Skin epidermis (tissue), 12 donors: ENCODE data around the gene RNF41.

Experiments
- H3K27ac ChIP-seq, 21 experiments: fragments of 200-600 bp; sonication (generic) in 11 of 21; one replicate each; pipeline ENCODE4 v1.5.0; 2020; ENCODE audit warnings: mild to moderate bottlenecking in 3 of 21, inconsistent platforms in 2 of 21, moderate library complexity in 2 of 21
- H3K4me3 ChIP-seq, 7 experiments: fragments of 200-600 bp; sonication (generic) in 2 of 7; one replicate each; pipeline ENCODE4 v1.5.0; 2020; ENCODE audit warnings: inconsistent platforms in 2 of 7, mild to moderate bottlenecking in 2 of 7, moderate library complexity in 1 of 7

The RNF41 gene

DNA sequence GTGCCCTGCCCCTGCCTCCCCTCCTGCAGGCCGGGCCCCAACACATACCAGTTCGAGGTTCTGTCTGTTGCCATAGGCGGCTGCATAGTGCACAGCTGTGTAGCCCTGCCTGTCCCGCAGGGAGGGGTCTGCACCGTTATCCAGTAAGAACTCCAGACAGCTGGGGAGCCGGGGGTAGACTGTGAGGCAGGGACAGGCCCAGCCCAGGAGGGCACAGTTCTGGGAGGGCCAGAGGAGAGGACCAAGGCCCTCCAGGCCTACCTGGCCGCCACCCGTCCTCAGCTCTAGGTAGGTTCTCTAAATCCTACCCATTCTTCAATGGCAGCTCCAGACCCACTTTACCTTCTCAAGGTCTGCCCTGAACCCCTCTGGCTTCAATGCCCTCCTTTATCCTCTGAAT is 27.0 kb upstream of the RNF41 start:
- Histone ChIP-seq H3K4me3 (no peak overlapping the region), H3K27ac (no peak overlapping the region)

DNA sequence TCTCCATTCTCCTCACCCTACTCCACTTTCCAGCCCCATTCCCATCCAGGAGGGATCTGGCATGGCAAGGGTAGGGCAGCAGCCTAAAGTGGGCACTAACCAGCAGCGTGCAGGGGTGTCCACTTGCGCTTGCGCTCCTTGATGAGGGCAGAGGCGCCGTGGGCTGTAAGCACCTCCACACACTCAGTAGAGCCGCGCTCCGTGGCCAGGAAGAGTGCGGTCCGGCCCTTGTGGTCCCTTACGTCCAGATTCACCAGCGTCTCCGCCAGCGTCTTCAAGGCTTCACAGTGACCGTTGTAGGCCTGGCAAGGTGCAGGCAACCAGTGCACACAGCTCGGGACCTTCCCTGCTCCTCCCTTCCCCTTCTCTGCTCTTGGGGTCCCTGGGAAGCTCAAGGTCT is 26.2 kb upstream of the RNF41 start:
- Histone ChIP-seq H3K27ac (peak overlapping the region in 1 of 21 experiments; percentile 35), H3K4me3 (no peak overlapping the region)

DNA sequence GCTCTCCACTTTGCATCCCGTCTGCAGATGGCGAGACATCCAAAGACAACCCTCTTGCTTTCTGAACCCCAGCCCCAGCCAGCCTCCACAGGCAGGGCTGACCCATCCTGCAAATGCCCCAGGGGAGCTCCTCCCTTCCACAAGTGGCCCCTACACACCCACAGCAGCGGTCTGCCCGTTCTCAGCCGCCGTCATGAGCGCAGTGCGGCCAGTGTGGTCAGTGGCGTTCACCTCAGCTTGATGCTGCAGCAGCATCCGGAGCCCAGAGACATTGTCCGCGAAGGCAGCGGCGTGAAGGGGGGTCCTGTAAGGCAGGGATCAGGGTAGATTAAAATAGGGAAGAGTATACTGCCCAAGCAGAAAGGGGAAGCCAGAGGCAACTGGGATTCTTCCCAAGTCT is 22.8 kb upstream of the RNF41 start:
- Histone ChIP-seq H3K27ac (no peak overlapping the region), H3K4me3 (no peak overlapping the region)

DNA sequence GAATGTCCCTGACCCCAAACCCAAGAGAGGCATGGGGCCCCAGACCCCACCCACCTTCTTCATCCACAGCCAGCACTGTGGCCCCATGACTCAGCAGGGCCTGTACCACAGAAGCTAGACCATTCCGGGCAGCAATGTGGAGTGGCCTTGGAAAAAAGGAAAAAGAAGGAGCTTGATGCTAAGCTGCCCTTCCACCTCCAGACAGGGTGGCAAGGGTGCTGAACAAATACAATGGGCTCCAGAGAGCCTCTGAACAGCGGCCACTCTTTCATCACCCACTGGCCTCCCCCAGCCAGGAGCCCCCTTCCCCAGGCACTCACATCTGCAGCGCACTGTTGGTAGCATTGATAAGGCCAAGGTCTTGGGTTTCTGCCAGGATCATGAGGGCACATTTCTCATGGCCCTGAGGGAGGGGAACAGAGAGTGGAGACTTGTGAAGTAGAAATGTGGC is 22.0 kb upstream of the RNF41 start:
- no peak overlapping the region for H3K4me3 ChIP-seq
- H3K27ac ChIP-seq: no peak overlapping the region

DNA sequence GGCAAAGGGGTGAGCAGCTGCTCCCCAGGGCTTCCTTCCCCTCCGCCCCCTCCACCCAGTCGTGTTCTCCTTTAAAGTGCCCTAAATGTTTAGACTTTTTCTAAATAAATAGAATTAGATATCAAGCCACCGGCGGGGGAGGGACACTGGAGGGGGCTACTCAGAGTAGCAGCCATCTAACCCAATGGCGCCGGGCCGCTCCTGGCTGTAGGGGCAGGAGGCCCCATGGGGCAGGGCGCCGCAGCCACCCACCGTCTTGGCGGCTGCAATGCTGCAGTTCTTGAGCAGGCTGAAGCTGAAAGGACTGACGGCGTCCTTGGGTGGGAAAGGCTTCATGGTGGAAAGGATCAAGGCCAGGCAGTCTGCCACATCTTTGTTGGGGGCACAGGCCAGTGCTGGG is 21.3 kb upstream of the RNF41 start:
- Histone ChIP-seq H3K27ac (no peak overlapping the region), H3K4me3 (no peak overlapping the region)

DNA sequence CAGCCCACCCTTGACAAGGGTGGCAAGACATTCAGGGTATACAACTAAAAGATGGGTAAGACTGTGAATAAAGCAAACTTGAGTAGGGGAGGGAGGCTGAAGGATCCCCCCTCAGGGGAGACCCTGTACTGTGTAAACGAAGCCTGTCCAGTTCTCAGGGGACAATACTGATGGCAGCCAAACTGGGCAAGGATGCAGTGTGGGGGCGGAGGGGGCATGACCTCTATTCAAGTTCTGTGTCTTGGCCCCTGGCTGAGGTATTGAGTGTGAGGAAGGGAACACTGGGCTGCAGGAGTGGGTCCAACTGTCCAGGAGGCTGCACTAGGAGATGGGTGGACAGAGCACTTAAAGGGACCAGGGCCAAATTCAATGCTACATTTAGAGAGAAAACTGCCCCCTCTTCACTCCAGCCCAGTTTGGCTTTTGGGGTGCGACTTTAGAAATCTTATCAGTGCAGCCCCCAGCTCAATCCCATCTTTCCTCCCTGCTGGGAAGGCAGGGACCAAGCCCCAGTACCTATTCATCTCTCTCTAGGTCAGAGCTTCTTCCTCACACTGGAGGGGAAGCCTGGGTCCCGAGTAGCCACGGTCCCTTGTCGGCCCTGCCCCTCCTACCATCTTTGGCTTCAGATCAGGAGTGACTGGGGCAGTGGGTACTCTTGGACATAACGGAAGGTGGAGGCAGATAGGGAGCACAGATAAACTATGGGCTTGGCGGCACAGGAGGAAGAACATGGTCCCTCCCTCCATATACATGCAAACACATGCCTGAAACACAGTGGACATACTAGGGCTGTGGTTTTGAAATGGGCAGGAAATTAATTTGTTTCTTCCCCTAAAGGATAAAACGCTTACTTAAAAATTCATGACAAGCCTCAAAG is 19.9 kb upstream of the RNF41 start:
- H3K4me3 ChIP-seq: no peak overlapping the region
- no peak overlapping the region for H3K27ac ChIP-seq

DNA sequence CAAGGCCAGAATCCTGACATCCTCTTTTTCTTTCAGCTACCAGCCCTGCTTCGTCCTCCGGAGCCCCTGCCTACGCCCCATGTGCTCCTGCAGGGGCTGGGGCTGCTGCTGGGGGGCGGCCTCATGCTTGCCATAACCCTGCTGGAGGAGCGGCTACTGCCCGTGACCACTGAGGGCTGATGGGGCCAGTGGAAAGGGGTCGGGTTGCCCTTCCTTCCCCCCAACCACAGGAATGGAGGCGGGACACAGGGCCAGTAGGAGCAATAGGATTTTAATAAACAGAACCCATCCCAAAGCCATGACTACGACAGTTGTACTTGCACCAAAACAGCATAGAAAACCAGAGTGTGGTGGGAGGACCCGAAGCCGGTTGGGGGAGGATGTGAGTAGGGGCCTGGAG is 15.8 kb upstream of the RNF41 start:
- H3K4me3 ChIP-seq: no peak overlapping the region
- H3K27ac ChIP-seq: no peak overlapping the region

DNA sequence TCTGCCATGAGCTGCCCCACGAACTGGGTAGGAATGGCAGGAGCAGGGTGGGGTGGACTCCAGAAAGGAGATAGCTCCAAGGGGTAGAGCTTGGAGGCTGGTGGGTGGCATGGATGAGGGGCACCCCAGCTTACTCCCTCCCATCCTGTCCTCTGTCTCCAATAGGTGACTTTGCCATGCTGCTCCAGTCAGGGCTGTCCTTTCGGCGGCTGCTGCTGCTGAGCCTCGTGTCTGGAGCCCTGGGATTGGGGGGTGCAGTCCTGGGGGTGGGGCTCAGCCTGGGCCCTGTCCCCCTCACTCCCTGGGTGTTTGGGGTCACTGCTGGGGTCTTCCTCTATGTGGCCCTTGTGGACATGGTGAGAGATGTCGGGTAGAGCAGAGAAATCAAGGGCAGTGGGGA is 15.3 kb upstream of the RNF41 start:
- Histone ChIP-seq H3K4me3 (no peak overlapping the region), H3K27ac (no peak overlapping the region)

DNA sequence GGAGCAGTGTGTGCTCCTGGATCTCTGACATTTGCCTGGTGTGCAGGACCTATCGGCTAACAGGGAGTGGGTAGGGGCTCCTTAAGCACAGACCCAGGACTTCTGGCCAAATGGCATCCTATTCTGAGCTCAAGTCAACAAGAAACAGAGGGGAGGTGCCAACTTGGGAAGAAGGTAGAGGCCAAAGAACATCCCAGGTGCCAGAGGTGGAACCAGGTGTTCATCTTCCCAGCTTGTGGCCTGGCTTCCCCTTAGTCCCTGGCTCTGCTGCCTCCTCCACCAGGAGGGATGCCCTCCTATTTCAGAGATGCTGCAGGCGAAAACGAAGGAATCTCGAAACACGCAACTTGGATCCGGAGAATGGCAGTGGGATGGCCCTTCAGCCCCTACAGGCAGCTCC is 14.4 kb upstream of the RNF41 start:
- no peak overlapping the region for H3K4me3 ChIP-seq
- H3K27ac ChIP-seq: no peak overlapping the region

DNA sequence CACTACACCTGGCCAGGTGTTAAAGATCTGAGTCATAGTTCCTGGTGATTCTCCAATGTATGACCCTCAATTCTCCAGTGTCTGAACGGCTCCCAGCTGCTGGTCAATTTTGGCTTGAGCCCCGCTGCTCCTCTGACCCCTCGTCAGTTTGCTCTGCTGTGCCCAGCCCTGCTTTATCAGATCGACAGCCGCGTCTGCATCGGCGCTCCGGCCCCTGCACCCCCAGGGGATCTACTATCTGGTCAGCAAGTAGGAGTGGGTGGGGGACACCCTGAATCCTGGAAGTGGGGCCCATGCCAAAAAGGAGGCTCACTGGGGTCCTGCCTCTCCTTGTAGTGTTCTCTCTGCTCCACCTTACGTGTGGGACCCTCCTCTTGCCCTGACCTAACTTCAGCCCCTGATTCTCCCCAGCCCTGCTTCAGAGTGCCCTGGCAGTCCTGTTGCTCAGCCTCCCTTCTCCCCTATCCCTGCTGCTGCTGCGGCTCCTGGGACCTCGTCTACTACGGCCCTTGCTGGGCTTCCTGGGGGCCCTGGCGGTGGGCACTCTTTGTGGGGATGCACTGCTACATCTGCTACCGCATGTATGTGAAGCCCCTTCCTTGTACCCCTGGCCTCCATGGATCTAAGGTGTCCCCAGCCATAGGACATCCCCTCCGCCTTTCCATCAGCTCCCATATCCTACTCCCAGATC is 13.2 kb upstream of the RNF41 start:
- H3K4me3 ChIP-seq: no peak overlapping the region
- H3K27ac ChIP-seq: no peak overlapping the region

DNA sequence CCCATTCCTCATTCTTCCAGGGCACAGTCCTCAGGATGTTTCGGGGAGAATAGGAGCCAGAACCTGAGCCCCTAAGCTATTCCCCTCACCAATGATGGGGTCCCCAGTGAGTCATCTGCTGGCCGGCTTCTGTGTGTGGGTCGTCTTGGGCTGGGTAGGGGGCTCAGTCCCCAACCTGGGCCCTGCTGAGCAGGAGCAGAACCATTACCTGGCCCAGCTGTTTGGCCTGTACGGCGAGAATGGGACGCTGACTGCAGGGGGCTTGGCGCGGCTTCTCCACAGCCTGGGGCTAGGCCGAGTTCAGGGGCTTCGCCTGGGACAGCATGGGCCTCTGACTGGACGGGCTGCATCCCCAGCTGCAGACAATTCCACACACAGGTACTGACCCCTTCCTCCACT is 9.5 kb upstream of the RNF41 start:
- no peak overlapping the region for H3K27ac ChIP-seq
- no peak overlapping the region for H3K4me3 ChIP-seq

DNA sequence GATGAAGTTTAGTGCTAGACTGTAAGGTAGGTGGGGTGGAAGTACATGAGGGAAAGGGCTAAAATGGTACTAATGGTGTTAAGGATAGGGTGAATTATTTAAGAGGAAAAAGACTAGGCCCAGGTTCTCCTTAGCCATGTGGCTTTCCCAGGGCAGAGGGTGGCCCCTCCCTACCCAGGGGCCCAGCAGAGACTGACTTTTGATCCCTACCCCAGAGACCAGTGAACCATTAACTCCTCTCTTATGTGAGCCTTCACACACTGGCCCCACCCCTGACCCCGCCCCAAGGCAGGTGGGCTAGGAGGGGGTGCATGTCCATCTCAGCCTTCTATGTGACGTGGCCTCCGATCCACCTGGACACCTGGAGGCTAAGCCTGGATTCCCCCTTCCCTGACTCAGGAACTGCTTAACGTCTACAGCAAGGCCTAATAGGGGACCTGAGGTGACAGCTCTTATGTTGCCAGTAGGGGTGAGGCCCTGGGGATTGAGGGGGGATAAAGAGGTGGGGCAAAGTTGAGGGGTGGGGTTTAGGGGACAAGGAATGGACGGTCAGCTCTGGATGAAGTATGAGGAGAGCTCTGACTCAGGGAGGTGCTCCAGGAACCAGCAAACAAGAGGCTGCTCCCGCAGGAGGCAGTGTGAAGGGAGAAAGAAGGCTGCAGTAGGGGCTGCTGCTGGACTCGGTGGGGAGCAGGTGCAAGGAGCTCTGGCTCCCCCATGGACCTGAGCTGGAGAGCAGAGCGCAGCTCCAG is 8.9 kb upstream of the RNF41 start:
- Histone ChIP-seq H3K4me3 (no peak overlapping the region), H3K27ac (no peak overlapping the region)

DNA sequence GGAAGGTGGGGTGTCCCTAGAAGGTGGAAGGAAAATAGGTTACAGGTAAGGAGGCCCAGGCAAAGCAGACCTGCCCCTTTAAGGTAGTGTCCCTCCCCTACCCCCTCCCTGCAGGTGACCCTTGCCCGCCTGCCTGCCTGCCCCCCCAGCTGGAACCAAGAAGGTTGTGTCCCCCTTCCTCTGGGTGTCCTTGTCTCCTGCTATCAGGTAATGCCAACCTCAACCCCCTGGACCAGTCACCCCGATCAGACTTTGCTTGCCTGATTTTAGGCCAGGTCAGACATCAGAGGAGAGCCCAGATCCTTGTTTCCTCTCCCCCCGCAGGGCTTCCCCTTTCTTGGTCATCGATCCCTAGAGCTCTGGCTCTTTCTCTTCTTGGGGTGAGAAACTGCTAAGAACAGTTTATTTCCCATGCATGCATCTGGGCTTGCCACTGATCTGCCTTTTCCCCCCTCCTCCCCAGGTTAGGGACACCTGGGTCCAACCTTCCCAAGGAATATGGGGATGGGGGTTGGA is 8.3 kb upstream of the RNF41 start, which contains the start of gene SLC39A5:
Gene SLC39A5, plus strand, starts transcription at position 136 of the 516 bp plus-strand sequence. CDS start 1,224 bp downstream, outside the sequence.
- Histone ChIP-seq H3K4me3 (no peak within 1 kb of the TSS), H3K27ac (no peak within 1 kb of the TSS)

DNA sequence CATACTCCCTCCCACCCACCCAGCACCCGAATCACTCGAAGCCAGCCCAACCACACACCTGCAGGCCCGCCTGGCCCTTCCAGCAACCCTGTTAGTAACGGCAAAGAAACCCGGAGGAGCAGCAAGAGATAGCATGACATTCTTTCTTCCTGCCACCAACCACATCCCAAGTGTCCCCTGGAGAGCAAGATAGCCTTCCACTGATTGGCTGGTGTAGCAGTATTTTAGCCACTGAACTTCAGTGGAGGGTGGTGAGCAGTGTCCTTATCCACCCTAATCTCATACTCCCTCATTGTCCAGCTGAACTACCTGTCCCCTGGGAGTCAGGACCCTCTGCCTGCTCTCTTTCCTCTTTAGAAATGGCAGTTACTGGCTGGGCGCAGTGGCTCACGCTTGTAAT is 7.4 kb upstream of the RNF41 start:
- no peak overlapping the region for H3K27ac ChIP-seq

DNA sequence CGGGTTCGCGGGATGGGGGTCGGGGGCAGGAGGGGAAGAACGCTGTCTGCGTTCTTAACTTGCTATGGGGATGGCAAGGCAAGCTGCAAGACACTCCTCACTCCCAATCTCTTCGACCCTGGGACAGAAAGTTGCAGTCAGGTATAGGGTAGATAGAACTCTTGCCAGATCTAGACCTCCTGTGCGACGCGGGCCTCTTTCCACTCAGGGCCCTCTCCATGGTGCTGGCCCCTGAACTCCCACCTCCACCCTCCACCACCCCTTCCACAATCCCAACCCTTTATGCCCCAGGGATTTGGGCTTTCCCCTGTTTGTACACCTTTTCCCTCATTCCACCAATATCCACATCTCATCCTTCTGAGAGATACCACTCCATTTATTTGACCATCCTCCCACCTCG is 3.2 kb upstream of the RNF41 start:
- peak overlapping the region in 19 of 21 experiments; percentile 6 to 98 (median 84) for H3K27ac ChIP-seq
- H3K4me3 ChIP-seq: peak overlapping the region; percentile 43 to 64 (median 55)

More for the DNA sequence above, 7.4 kb upstream of the RNF41 start:
- H3K4me3 ChIP-seq: no peak overlapping the region

DNA sequence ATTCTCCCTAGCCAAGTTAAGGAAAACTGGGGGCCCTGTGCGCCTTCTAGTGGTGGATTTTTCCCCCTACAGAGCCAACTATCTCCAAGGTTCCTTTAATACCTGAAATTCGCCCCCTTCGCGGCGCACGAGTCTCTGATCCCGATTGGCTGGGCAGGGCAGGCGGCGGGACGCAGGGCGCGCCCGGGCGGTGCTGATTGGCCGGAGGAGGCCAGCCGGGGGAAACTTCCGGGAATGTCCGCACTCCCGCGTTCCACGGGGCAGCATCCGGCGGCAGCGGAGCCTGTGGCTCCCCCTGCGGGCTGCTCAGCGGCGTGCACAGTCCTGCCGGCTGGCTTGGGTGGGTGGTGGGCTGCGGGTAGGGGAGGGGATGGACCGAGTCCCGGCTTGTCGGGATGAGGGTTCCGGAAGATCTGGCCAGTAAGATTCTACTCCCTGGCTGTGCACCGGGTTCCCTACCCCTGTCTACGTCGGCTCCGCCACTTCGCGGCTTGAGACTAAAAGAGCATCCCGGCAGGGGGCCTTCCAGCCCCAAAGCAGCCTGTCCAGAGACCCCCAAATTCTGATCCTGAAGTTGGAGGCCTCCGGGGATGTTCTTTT is 2.5 kb upstream of the RNF41 start, which contains the start of gene NABP2:
Gene NABP2, plus strand, starts transcription at position 241 of the 600 bp plus-strand sequence. CDS start 515 bp downstream, outside the sequence.
- H3K27ac ChIP-seq: peak within 1 kb of the TSS in 19 of 21 experiments; percentile 6 to 98 (median 90)
- peak within 1 kb of the TSS; percentile 43 to 64 (median 55) for H3K4me3 ChIP-seq

DNA sequence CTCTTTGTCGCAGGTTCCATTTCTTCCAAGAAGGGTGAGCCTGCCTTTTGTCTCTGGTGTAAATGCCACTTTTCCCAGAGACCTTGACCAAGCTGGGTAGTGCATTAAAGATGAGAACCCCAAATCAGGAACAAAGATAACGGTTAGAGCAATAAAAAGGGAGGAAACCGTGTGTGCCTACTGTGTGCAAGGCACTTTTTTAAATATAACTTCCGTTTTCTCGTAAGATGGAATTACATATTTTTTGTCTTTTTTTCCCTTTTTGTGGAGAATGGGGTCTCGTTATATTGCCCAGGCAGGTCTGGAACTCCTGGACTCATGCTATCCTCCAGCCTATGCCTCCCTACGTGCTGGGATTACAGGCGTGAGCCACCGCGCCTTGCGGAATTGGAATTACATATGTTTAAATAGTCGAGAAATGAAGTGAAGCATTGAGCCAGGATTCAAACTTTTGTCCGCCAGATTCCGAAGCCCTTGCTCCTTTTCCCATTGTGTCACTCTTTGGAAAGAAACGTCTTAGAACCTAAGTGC is 1.9 kb upstream of the RNF41 start:
- Histone ChIP-seq H3K27ac (peak overlapping the region in 19 of 21 experiments; percentile 6 to 98 (median 82)), H3K4me3 (peak overlapping the region; percentile 43 to 64 (median 55))

DNA sequence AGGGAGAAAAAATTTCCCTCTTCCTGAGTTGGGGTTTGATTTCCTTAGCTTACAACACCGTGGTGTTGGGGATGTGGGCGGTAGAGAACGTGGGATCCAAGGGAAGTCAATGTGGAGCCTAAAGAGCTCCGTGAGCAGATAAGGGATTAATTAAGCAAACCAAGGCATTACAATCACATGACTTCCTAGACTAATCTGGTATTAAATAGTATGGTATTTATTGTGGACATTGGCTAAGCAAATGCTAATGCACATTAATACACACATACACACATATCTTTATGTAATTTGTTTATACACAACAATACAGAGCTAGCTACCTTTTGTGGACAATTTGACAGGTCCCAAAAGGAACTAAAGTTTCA is 791 bp upstream of the RNF41 start:
- H3K27ac ChIP-seq: peak overlapping the region; percentile 80 to 98 (median 94)

DNA sequence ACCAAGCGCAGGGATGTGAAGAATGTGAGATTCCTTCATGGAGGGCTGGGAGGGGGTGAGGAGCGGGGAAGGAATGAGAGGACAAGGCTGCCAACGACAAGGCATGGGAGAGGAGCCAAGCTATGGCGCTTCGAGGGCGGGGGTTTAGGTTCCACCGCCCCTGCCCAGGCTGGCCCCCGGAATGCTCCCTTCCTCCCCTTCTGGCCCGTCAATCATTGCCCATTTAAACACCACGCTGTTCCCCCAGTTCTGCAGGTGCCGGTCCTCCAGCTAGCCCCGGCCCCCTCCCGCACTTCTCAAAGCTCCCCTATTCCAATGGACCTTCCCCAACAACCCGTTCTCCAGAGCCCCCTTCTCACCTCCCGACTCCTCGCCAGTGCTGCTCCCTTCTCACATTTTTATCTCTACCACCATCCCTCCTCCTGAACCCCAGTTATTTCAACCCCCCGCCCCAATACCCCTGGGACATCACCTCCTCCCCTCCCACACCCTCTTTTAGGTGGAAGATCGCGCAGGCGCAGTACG is 428 bp downstream of the RNF41 start:
- Histone ChIP-seq H3K4me3 (peak overlapping the region; percentile 61 to 91 (median 78)), H3K27ac (peak overlapping the region; percentile 37 to 98 (median 94))

More for the DNA sequence above, 791 bp upstream of the RNF41 start:
- peak overlapping the region; percentile 61 to 91 (median 78) for H3K4me3 ChIP-seq
